A673 (cell line): ENCODE measurements around the gene ACAP1. TPM values are rescaled to one million over a fixed set of nuclear protein-coding genes. Genes with fewer than 3 reads are reported as not detected.

Experiments used
- BruUV-seq: library from RNA; stranded (reverse); fragments of 400-500 nt; replicated peaks from 2 replicates; lab custom pipeline; 2021; lab: Mats Ljungman, UMichigan
- CTCF ChIA-PET: fragments of 300-600 bp; sonication (Branson Sonifier 250); formaldehyde crosslinking; loops from one replicate; lab custom pipeline; 2022; ENCODE audit warnings: antibody characterized with exemption; lab: Charles Lee
- POLR2A ChIA-PET: fragments of 300-600 bp; sonication (Branson Sonifier 250); formaldehyde crosslinking; loops from one replicate; lab custom pipeline; 2022; ENCODE audit warnings: antibody characterized with exemption; ENCODE audit not compliant: low non-redundant PET; lab: Charles Lee
- DNase-seq: peaks from one replicate; pipeline ENCODE4 v3.0.0-alpha.2; 2015; ENCODE audit warnings: low spot score
- H3K27ac ChIP-seq: fragments of 200-600 bp; sonication (generic); 2 replicates; pipeline ENCODE4 v1.5.1; 2016; ENCODE audit warnings: mixed run types, low read depth, mild to moderate bottlenecking, mixed read lengths, antibody characterized with exemption, low read length; ENCODE audit not compliant: poor library complexity, severe bottlenecking
- H3K27me3 ChIP-seq: fragments of 200-600 bp; sonication (generic); replicated peaks from 2 replicates; pipeline ENCODE4 v1.6.1; 2017; ENCODE audit warnings: mixed run types, low read depth, mild to moderate bottlenecking, mixed read lengths, antibody characterized with exemption, low read length; ENCODE audit not compliant: insufficient read depth, poor library complexity
- H3K36me3 ChIP-seq: fragments of 200-600 bp; sonication (generic); 2 replicates; pipeline ENCODE4 v1.6.1; 2016; ENCODE audit warnings: mixed run types, mild to moderate bottlenecking, mixed read lengths, antibody characterized with exemption, low read length; ENCODE audit not compliant: insufficient read depth, poor library complexity, severe bottlenecking
- H3K4me1 ChIP-seq: fragments of 200-600 bp; sonication (generic); 2 replicates; pipeline ENCODE4 v1.6.1; 2017; ENCODE audit warnings: mixed run types, mild to moderate bottlenecking, mixed read lengths, antibody characterized with exemption, low read length; ENCODE audit not compliant: insufficient read depth, poor library complexity, severe bottlenecking
- H3K4me3 ChIP-seq: fragments of 200-600 bp; sonication (generic); 2 replicates; pipeline ENCODE4 v1.5.1; 2016; ENCODE audit warnings: low read depth, mixed run types, mild to moderate bottlenecking, mixed read lengths, low read length; ENCODE audit not compliant: poor library complexity, severe bottlenecking
- H3K9me3 ChIP-seq: fragments of 200-600 bp; sonication (generic); 2 replicates; pipeline ENCODE4 v1.6.1; 2016; ENCODE audit warnings: mixed run types, low read depth, mild to moderate bottlenecking, mixed read lengths, antibody characterized with exemption, low read length; ENCODE audit not compliant: poor library complexity, severe bottlenecking
- EZH2 ChIP-seq: fragments of 200-600 bp; sonication (generic); IDR thresholded peaks from 2 replicates; pipeline ENCODE4 v1.6.1; 2017; ENCODE audit warnings: borderline replicate concordance, low read depth, mild to moderate bottlenecking, mixed read lengths, antibody characterized with exemption, low read length; ENCODE audit not compliant: poor library complexity, severe bottlenecking
- intact Hi-C: fragments of 100-400 bp; cut with micrococcal nuclease; formaldehyde crosslinking; loops from one replicate; pipeline ENCODE4 v1.10.0; 2022; ENCODE audit not compliant: unreplicated experiment
- total RNA-seq: library from RNA; stranded (reverse); gene quantifications from 2 replicates; pipeline ENCODE4 v1.2.3, GENCODE V29; 2021
- TF ChIP-seq, protein P1 (sequence below): fragments of 300-800, 200-600 bp; sonication (generic); conservative IDR thresholded peaks from 2 replicates; pipeline ENCODE4 v1.5.1; 2017; ENCODE audit warnings: low read depth, mild to moderate bottlenecking, antibody characterized with exemption, low read length, moderate library complexity, mixed read lengths

Gene ACAP1
- total RNA-seq, 1 experiment from 2014 or later, result 1.1 TPM

DNA sequence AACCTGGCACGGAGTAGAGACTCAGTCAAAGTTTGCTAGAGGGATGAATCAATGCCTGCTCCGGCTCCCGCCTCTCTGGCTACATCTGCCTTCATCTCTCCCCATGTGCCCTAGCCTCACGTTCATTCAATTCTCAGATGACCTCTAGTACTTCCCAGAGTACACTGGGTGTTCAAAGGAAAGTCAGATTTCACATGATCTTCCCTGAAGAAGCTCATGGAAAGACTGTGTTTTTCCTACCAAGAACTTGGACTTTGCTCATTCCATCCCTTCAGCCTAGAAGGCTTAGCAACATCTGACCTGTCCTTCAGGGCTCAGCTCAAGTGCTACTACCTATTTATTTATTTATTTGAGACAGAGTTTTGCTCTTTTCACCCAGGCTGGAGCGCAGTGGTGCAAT lies 33.5 kb downstream of the ACAP1 start:
- TF ChIP-seq EZH2, result no peak
- TF ChIP-seq, protein P1, sequence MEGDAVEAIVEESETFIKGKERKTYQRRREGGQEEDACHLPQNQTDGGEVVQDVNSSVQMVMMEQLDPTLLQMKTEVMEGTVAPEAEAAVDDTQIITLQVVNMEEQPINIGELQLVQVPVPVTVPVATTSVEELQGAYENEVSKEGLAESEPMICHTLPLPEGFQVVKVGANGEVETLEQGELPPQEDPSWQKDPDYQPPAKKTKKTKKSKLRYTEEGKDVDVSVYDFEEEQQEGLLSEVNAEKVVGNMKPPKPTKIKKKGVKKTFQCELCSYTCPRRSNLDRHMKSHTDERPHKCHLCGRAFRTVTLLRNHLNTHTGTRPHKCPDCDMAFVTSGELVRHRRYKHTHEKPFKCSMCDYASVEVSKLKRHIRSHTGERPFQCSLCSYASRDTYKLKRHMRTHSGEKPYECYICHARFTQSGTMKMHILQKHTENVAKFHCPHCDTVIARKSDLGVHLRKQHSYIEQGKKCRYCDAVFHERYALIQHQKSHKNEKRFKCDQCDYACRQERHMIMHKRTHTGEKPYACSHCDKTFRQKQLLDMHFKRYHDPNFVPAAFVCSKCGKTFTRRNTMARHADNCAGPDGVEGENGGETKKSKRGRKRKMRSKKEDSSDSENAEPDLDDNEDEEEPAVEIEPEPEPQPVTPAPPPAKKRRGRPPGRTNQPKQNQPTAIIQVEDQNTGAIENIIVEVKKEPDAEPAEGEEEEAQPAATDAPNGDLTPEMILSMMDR, result no peak
- CTCF ChIA-PET, result interaction anchor here (1.6 kb wide), 1 partner anchor 14 kb away, joined by 3 read pairs; no protein-coding TSS in a partner anchor
- no peaks in the 10 kb centered on the region for H3K9me3 ChIP-seq
- H3K4me3 ChIP-seq, result no peak overlapping the region
- POLR2A ChIA-PET, result no interaction called here
- no peaks in the 10 kb centered on the region for H3K27me3 ChIP-seq
- no peaks in the 10 kb centered on the region for H3K4me1 ChIP-seq
- H3K27ac ChIP-seq, result no peak overlapping the region
- DNase-seq, result no peak
- H3K36me3 ChIP-seq, result no peaks in the 10 kb centered on the region
- intact Hi-C loops, result no loop called here
- BruUV-seq, result no TSS peak

- TF ChIP-seq, protein P1, result no peak
- no peak for TF ChIP-seq EZH2
- intact Hi-C loops, result no loop called here
- Histone ChIP-seq H3K27me3 (no peaks in the 10 kb centered on the region), H3K27ac (no peak overlapping the region), H3K9me3 (no peaks in the 10 kb centered on the region), H3K4me3 (no peak overlapping the region), H3K36me3 (no peaks in the 10 kb centered on the region), H3K4me1 (no peaks in the 10 kb centered on the region)
- BruUV-seq, result no TSS peak
- CTCF ChIA-PET, result interaction anchor here (0.6 kb wide), 2 partner anchors 151 to 233 kb away, joined by 5 to 13 read pairs; partner anchors contain the start of genes ACADVL and DLG4
- no peak for DNase-seq
- POLR2A ChIA-PET, result interaction anchor here (0.7 kb wide), 1 partner anchor 120 kb away, joined by 3 read pairs; no protein-coding TSS in a partner anchor
These were observed 34.5 kb downstream of the ACAP1 start for GRCh38 chr17:7370853-7371252.

GRCh38 chr17:7374353-7374752 lies 38.0 kb downstream of the ACAP1 start:
- Histone ChIP-seq H3K36me3 (no peaks in the 10 kb centered on the region), H3K9me3 (no peaks in the 10 kb centered on the region), H3K4me3 (no peak overlapping the region), H3K27me3 (no peaks in the 10 kb centered on the region), H3K4me1 (no peaks in the 10 kb centered on the region), H3K27ac (no peak overlapping the region)
- intact Hi-C loops, result no loop called here
- no peak for DNase-seq
- ChIA-PET POLR2A (no interaction called here), CTCF (interaction anchor here (0.6 kb wide), 1 partner anchor 129 kb away, joined by 3 read pairs; no protein-coding TSS in a partner anchor)
- TF ChIP-seq EZH2, result no peak
- TF ChIP-seq, protein P1, result no peak
- no TSS peak for BruUV-seq
